ENCODE data around the gene UAP1.

The UAP1 gene

GRCh38 chr1:162561616-162562469 is at the start of gene UAP1:
TSS of gene UAP1 (plus strand) at chr1:162561722. CDS start at chr1:162566069, 4,347 bp downstream.
- no peak for DNase-seq

DNA sequence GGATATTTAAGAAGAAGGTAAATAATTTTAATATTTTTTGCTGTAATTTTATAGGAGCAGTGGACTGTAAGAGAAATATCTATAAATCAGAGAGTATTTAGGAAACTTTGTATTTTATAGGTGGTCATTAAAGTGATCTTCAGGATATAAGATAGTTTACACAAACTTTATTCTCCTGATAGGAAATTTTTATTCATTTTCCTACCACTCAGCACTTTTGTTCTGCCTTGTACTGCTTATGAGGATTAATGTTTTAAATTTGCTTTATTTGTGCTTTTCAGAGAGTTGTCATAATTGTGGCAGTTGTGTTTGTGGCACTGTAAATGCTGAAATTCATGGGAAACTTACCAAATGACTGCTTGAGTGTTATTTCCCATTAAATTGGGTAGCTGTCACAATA is 34.2 kb upstream of the UAP1 start:
- DNase-seq, result no peak

- DNase-seq, result no peak
These were observed 31.1 kb upstream of the UAP1 start for GRCh38 chr1:162530307-162530987.

GRCh38 chr1:162530988-162531319 is 30.6 kb upstream of the UAP1 start:
- DNase-seq, result no peak

GRCh38 chr1:162535501-162535900 is 26.0 kb upstream of the UAP1 start:
- no peak for DNase-seq

DNA sequence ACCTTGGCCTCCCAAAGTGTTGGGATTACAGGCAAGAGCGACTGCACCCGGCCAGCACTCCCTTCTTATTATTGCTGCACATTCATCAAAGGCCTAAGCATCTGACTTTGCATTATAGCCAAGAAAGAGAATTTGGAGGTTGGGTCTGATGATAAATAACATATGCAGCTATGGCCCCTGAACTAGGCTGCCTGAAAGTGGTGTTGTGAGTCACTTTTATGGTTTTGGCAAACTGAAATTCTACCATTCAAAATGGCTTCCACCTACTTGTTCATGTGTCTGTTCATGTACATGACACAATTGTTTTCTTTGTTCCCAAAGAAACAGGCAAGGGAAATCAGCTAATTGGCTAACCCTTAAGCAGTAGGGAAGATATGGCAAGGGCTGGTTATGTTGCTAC is 25.0 kb upstream of the UAP1 start:
- no peak for DNase-seq

DNA sequence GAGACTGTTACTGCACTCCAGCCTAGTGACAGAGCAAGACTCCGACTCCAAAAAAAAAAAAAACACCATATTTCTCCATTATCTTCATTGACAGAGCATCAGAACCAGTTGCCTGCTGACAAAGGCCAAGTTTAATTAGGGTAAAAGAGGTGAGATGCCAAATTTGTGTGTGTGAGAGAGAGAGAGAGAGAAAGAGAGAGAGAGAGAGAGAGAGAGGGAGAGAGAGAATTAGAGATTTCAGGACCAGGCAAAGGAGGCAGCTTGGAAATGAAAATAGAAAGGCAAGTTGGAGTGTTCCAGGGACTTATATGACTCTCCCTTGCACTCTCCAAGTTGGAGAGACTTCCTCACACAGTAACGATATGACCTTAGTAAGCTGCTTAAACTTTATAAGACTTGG is 24.3 kb upstream of the UAP1 start:
- DNase-seq, result no peak

- no peak for DNase-seq
These were observed 22.6 kb upstream of the UAP1 start for GRCh38 chr1:162538815-162539431.

DNA sequence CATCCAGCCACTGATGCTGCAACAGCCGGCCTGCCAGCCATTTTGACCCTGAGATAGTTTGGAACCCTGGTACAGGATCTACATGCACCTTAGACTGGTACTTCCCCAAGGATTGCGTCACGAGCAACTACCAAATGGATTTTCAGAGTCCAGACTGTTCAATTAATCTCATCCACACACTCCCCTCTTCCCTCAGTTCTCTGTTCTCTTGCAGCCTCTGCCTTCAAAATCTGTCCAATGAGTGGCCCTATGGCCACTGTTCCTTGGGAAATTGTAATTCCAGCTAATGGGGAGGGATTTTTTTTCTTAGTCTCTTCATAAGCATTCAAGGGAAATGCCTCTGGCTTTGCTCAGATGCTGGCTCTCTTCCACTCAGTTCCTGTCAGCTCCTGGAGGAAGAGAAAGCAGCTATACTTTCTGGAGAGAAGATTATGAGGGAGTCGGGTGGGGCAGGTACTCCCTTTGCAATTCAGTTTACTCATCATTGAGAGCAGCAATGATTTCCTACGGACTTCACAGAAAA is 19.8 kb upstream of the UAP1 start:
- DNase-seq, result no peak

GRCh38 chr1:162543228-162543627 is 18.3 kb upstream of the UAP1 start:
- DNase-seq, result no peak

GRCh38 chr1:162548170-162548569 is 13.4 kb upstream of the UAP1 start:
- DNase-seq, result no peak

- DNase-seq, result no peak
These were observed 12.5 kb upstream of the UAP1 start for GRCh38 chr1:162549001-162549400.

- DNase-seq, result no peak
These were observed 10.6 kb upstream of the UAP1 start for GRCh38 chr1:162550925-162551324.

DNA sequence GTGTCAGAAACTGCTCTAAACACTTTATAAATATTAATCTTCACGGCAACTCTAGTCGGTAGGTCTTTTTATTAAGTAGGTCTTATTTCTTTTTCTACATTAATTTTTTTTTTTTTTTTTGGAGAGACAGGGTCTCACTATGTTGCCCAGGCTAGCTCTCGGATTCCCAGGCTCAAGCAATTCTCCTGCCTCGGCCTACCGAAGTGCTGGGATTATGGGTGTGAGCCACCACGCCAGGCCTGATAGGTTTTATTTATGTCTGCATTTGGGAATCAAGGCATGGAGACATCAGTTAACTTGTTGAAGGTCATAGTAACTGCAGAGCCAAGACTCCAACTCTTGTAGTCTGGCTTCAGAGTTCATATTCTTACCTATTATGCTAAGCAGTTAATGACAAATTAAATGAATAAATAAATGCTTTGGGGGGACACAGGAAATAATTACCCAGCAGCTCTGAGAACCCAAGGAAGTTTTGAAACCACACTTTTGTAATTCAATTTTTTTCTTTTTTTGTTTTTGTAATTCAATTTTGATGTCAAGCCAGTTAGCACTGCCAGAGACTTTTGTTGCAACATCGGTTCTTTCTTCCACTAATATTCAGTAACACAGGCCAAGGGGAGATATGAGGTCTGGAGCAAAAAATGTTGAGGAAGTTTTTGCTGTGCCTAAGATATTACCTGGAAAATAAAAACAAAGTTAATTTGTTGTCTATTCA is 9.4 kb upstream of the UAP1 start:
- DNase-seq, result no peak

DNA sequence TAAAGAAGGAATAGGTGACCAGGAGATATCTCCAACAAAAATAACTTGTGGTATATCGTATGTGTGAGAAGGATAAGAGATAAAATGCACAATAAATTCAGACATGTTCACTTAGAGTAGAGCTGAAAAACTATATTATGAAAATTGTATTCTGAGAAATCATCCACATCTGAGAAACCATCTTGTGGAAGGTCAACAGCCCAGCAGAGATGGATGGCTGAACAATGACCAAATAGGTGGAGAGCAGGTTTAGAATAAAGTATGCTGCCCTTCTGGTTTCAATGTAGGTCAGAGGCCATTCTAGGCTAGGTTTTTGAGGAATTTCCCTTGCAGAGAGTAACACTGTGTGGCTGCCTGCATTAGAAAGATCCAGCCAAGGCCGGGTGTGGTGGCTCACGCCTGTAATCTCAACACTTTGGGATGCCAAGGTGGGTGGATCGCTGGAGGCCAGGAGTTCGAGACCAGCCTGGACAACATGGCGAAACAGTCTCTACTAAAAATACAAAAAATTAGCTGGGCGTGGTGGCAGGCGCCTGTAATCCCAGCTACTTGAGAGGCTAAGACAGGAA is 8.8 kb upstream of the UAP1 start:
- DNase-seq, result no peak

- DNase-seq, result no peak
These were observed 7.3 kb upstream of the UAP1 start for GRCh38 chr1:162554258-162554657.

DNA sequence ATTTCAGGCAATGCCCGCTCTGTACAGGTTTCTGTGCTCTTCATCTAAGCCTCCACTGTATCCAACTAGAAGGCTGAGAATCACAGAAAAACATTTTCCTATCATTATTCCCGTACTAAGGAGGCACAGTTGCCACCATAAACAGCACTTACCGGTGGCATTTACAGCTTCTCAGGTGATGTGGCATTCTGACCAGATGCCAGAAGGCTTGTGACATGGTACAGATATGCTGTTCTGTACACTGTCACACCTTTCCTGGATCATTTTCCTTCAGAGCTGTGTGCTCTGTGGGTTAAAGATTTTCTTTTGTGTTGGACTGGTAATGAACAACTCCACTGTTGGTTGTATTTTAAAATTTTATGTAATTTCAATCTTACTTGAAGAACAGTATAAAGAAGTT is 4.0 kb upstream of the UAP1 start:
- DNase-seq, result no peak

DNA sequence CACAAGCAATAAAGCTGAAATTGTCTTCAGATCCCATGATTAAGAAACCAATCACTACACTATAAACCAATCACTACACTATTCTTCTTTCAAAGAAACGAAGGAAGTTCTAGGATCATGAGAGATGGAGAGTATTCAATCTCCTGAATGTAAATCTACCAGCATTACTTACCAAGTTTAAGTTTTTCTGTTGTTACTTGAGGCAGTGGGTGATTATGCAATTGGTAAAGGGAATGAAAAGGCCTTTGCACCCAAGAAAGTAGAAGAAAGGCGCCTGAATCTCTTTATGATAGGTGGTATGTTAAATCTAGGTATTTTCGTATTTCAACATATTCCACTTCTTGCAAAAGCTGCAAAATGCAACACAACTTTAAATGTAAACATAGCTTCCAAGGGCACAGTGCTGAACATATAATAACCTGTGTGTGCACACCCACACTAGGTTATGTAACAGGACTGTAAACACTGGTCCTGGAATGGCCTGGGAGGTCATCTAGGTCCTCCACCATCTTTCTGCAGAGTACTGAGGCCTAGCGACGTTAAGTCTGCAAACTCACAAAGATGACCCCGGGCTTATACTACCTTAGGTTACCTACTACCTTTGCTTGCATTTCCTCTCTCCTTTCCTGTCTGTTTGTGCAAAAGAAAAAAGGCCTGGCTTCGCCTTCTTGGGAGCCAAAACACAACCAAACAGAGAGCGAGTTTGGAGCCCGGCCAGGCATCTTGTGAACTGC is 1.1 kb upstream of the UAP1 start:
- no peak for DNase-seq

- peak; percentile 99 for DNase-seq
These were observed 396 bp upstream of the UAP1 start for GRCh38 chr1:162561037-162561615.

DNA sequence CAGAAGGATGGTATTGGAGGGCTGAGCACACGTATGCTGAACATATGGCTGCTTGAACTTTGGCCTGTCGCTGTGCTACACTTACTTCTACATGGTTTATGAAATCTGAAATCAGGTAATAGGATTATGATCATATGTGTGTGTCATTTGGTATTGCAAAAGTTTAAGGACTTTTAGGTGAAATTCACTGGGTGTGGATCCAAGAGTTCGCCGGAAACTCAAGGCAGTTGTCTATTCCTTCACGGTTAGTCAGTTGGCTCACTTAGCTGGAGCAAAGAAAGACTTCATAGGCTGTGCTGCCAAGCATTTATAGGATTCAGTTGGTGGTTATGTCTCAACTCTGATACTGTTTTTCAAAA is 927 bp downstream of the UAP1 start:
- DNase-seq, result no peak

GRCh38 chr1:162564762-162565218 is 3.3 kb downstream of the UAP1 start:
- DNase-seq, result no peak

DNA sequence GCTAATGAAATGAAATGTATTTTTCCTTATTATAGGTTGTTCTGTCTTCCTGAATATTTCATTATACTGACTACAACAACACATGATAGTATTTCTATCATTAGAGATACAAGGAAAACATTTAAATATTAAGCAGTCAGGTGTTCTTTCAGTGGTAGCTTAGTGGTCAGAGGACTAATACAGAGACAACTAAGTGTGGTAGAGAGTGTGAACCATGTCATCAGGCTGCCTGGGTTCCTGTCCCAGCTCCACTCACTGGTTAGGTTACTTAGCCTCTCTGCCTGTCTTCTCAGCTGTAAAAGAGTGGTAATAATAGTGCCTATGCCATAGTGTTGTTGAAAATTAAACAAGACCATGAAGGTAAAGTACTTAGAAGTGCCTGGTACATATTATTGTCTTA is 3.9 kb downstream of the UAP1 start:
- DNase-seq, result no peak
